ENCODE data around the gene CLCA1.

Gene CLCA1

GRCh38 chr1:86466109-86466844 lies 2.5 kb upstream of the CLCA1 start:
- no peak for DNase-seq

- DNase-seq: peak; percentile 31
Measured at GRCh38 chr1:86466986-86467385, 1.7 kb upstream of the CLCA1 start.

DNA sequence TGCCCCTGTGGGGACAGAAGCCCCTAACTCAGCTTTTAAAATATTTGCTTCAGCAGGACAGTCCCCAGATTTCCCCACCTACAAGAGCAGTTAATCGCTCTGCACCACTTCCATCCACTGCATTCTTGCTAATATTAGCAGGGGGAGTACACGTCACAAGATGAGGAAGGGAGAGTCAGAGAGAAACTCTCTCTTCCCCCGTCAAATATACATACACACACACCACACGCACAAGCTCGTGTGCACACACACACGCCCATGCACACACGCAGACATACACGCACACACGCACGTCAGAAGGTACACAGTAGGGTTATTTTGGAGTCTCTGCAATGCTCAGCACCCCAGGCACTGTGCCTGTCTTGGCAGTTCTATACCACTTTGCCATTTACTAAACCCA lies 2.1 kb downstream of the CLCA1 start:
- DNase-seq: no peak

- DNase-seq: peak; percentile 28
Measured at GRCh38 chr1:86471291-86471690, 2.6 kb downstream of the CLCA1 start.

GRCh38 chr1:86472152-86472551 lies 3.4 kb downstream of the CLCA1 start:
- no peak for DNase-seq

- no peak for DNase-seq
Measured at GRCh38 chr1:86472767-86473166, 4.0 kb downstream of the CLCA1 start.

GRCh38 chr1:86477256-86477655 lies 8.5 kb downstream of the CLCA1 start:
- DNase-seq: no peak

DNA sequence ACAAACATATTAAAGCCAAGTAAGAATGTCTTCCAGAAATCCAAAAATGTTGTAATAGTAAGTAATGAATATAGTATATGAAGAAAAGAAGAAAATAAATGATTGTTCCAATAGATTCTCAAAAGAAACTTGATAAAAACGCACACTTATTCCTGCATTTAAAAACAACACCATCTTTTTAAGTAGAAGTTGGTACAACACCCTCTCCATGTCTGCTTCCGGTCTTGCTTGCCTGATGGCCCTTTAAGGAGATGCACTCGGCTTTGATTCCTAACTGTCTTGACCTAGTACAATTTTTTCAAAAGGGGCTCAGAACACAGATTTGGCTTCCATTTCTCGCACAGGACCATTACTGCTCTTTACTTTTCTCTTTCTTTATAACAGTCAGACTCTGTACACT lies 9.0 kb downstream of the CLCA1 start:
- DNase-seq: no peak

- DNase-seq: no peak
Measured at GRCh38 chr1:86478416-86479156, 9.9 kb downstream of the CLCA1 start.

GRCh38 chr1:86481966-86482365 lies 13.2 kb downstream of the CLCA1 start:
- DNase-seq: no peak

DNA sequence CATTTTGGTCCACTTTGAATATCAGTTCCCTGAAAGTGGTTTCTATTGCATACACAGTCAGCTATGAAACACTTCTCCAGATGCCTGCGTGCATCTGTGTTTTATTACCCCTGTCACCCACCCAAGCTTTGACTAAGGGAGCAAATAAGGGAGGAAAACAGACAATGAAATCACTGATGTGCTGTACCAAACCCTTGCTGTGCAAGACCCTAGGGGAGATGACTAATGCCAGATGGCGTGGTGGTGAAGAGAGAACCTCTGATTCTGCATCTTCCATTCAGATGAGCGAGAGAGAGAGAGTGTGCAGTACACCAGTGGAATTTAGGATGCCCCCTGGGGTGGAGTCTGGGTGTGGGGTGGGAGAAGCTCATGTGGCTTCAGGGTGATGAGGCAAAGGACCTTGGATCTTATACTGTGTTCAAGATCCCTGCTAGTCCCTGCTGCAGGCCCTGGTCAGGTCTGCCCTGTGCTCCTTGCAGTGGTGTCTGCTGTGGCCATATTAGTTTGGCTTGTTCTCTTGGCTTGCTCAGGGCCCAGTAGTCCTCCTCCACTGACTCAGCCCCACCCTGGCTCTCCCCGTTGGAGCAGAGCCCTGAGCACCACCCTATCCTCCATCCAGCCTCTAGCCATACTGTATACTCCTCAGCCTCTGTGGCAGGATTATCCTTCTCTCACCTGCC lies 18.5 kb downstream of the CLCA1 start:
- DNase-seq: peak; percentile 97

DNA sequence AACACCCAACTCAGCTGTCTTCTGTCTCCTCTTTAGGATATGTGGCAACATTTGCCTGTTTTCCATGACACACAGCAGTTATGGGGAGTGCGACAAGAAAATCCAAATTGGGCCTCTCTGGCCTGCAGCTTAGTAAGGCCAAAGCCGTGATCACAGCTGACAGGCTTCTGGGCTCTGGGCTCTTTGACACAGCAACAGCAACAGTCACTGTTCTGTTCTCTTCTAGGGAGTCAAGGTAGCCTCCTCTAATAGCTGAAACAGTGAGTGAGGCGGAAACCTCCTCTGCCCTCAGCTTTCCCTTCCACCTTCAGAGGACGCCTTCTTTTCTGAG lies 19.0 kb downstream of the CLCA1 start:
- DNase-seq: no peak

GRCh38 chr1:86489242-86489878 lies 20.6 kb downstream of the CLCA1 start:
- no peak for DNase-seq

DNA sequence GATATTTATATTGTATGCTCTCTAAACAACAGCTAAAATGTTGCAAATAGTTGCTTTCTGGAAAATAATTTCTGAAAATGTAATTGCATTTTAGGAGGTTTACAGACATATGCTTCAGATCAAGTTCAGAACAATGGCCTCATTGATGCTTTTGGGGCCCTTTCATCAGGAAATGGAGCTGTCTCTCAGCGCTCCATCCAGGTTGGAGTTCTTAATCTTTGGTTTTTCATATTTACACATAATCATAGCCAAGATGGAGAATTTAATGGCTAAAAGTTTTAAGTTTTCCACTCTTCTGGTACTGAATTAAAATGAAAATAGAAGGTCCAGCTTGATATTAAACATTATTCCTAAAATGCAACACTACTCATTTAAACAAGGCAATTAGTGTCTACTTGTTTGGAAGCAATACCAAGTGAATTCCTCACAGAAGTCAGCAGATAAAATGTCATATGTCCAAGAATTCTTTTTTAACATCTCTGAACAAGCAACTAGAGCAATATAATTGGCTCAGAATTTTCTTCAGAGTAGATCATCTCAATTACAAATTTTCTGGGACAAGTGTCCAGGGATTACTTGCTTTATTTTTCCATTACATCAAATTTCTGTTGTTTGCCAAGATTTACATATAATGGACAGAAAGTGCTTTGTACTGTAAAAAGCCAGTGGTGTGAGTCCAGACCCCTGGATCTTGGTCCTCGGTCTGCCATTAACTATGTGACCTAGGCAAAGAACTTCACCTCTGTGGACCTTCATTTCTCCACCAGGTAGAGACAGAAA lies 22.6 kb downstream of the CLCA1 start:
- DNase-seq: no peak

DNA sequence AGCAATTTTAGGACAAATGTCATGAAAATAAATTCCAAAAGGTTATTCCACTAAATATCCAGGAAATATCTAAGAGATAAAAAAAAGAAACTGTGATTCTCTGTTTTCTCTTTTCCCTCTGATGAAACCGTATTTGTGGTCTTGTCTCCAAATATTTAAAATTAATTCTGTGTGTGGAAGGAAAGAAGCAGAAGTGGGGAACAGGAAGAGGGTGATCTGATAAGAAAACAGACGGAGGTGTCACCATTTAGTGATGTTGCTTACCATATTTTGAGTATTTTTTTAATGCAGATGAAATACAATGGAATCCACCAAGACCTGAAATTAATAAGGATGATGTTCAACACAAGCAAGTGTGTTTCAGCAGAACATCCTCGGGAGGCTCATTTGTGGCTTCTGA lies 29.6 kb downstream of the CLCA1 start:
- DNase-seq: no peak

- peak; percentile 23 for DNase-seq
Measured at GRCh38 chr1:86499987-86500593, 31.4 kb downstream of the CLCA1 start.

DNA sequence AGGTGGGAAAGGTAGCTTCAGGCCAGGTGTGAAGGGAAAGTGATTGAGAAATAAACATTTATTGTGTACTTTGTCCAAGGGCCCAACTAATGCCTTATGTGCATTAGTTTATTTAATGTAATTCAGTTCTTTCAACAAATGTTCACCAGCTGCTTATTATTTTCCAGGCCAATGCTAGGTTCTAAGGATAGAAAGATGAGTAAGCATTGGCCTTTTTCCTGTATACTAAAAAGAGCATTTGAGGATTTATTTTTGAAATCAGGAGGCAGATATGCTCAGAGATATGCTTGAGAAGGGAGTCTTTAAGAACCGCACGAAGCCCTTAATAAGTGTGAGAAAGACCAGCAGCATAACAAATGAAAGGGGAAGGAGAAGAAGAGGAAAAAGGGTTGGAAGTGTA lies 32.0 kb downstream of the CLCA1 start:
- no peak for DNase-seq

- peak; percentile 8 for DNase-seq
Measured at GRCh38 chr1:86502125-86502646, 33.5 kb downstream of the CLCA1 start.

DNA sequence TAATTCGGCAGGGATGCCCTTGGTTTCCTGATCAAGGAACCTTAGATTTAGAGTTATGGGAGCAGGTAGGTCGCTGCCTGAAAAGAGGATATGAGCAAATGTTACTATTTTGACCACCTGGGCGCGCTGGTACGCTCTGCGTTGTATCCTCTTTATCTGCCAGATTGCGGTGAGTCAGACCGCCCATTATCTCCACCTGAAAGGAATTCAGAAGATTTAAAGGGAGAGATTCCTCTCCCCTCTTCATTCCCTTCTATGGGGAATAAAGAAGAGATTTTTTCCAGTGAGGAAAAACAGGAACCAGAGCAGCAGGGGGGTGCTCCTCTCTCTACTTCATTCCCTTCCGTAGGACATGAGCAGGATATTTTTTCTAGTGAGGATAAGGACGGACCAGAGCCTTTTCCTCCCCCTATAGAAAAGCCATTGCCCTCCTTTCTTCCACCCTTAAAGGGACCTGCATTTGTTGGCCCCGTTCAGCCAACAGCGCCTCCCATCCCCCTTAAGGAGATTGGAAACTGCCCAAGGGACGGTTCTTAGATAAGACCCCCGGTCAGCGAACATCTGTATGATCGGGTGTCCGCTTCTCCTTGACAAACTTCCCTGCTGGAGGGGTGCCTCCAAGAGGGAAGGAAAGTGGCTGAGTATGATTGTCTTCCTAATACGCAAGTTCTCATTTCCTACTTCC lies 34.1 kb downstream of the CLCA1 start:
- no peak for DNase-seq

GRCh38 chr1:86503406-86504136 lies 34.8 kb downstream of the CLCA1 start:
- DNase-seq: no peak

GRCh38 chr1:86504137-86504479 lies 35.4 kb downstream of the CLCA1 start:
- DNase-seq: no peak

All from EL (cell line).